ENCODE results near the gene FGD2. TPM values are rescaled to one million over a fixed set of nuclear protein-coding genes. Genes with fewer than 3 reads are reported as not detected.

FGD2 gene
- polyA plus RNA-seq, 1 donor from 2014 or later = not detected

DNA sequence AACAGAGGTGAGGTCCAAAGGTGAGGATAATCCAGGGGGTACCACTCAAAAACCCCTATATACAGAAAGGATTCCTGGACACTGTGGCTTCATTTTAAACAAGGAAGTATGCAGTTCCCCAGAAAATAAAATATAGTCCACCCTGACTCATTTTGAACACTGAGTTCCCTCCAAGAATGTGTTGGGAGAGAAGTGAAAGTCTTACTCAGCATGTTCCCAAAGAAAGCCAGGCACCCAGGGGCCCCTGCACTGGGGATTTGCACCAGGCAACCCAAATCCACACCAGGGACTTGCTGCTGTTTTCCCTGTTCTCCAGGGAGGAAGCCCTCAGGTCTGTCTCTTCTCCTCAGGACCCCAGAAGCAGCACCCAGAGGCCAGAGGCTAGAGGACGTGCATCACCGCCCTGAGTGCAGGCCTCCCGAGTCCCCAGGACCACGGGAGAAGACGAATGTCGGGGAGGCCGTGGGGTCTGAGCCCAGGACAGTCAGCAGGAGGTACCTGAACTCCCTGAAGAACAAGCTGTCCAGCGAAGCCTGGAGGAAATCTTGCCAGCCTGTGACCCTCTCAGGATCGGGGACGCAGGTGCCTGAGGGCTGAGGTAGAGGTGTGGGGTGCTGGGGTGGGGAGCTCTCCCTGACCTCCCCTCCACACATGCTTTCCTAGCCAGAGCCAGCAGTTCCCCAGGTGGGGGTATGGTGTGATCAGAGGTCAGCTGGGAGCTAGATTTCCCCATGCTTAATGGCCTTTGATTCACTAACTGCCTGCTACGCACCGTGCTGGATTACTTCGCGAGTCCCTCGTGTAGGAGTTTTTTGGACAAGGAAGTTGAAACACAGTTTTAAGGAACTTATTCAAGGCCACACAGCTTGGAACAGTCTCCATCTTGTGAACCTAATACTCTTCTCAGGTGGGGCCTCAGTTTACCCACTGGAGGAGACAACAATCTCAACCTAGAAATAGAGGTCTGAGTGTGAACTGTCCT, 3.3 kb downstream of the FGD2 start:
- Histone ChIP-seq H3K4me3 (ENCODE audit: low read length) (no peak overlapping the region), H3K27ac (ENCODE audit: low read length) (no peak overlapping the region), H3K79me2 (replicated peaks; ENCODE audit: insufficient read depth, low read length) (no peaks in the 10 kb centered on the region), H3K9ac (ENCODE audit: low read length) (no peak overlapping the region), H3K36me3 (ENCODE audit: insufficient read depth, low read length) (no peaks in the 10 kb centered on the region), H3F3A (ENCODE audit: insufficient read depth, low read length, poor library complexity, severe bottlenecking) (no peaks in the 10 kb centered on the region), H3K27me3 (ENCODE audit: insufficient read depth, low read depth, low read length) (no peaks in the 10 kb centered on the region), H3K9me2 (ENCODE audit: insufficient read depth, low read length) (no peaks in the 10 kb centered on the region), H3K9me3 (ENCODE audit: low read length) (no peaks in the 10 kb centered on the region), H2AFZ (ENCODE audit: low read depth, low read length) (no peak overlapping the region), H3K4me2 (ENCODE audit: low read length) (no peak overlapping the region), H4K20me1 (ENCODE audit: insufficient read depth) (no peaks in the 10 kb centered on the region)
- TF ChIP-seq MXI1 (conservative IDR thresholded peaks at IDR 0.05; ENCODE audit: poor library complexity, severe bottlenecking) (no peak), CTCF (IDR thresholded peaks at IDR 0.05; ENCODE audit: poor library complexity, severe bottlenecking) (no peak)
- TF ChIP-seq, protein P1, sequence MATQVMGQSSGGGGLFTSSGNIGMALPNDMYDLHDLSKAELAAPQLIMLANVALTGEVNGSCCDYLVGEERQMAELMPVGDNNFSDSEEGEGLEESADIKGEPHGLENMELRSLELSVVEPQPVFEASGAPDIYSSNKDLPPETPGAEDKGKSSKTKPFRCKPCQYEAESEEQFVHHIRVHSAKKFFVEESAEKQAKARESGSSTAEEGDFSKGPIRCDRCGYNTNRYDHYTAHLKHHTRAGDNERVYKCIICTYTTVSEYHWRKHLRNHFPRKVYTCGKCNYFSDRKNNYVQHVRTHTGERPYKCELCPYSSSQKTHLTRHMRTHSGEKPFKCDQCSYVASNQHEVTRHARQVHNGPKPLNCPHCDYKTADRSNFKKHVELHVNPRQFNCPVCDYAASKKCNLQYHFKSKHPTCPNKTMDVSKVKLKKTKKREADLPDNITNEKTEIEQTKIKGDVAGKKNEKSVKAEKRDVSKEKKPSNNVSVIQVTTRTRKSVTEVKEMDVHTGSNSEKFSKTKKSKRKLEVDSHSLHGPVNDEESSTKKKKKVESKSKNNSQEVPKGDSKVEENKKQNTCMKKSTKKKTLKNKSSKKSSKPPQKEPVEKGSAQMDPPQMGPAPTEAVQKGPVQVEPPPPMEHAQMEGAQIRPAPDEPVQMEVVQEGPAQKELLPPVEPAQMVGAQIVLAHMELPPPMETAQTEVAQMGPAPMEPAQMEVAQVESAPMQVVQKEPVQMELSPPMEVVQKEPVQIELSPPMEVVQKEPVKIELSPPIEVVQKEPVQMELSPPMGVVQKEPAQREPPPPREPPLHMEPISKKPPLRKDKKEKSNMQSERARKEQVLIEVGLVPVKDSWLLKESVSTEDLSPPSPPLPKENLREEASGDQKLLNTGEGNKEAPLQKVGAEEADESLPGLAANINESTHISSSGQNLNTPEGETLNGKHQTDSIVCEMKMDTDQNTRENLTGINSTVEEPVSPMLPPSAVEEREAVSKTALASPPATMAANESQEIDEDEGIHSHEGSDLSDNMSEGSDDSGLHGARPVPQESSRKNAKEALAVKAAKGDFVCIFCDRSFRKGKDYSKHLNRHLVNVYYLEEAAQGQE (IDR thresholded peaks at IDR 0.05; ENCODE audit: borderline replicate concordance) = no peak

DNA sequence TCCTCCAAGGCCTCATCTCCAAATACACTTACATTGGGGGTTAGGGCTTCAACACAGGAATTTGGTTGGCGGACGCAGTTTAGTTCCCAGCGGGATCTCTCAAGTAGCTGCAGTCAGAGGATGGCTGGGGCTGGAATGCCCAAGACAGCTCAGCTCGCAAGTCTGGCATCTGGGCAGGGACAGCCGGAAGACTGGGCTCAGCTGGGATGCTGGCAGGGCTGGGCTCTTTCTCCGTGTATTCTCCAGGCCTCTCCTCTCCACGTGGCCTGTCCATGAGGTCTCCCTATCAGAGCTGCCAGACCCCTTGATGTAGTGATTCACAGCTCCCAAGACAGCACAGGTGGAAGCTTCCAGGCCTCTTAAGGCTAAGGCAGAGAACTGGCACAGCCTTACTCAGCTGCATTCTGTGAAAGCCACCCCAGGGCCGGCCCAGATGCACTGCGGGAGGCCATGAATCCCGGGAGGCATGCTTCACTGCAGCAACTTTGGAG, 5.0 kb downstream of the FGD2 start:
- Histone ChIP-seq H3K4me3 (ENCODE audit: low read length) (no peak overlapping the region), H2AFZ (ENCODE audit: low read depth, low read length) (no peak overlapping the region), H3K36me3 (ENCODE audit: insufficient read depth, low read length) (no peaks in the 10 kb centered on the region), H3K9ac (ENCODE audit: low read length) (no peak overlapping the region), H4K20me1 (ENCODE audit: insufficient read depth) (no peaks in the 10 kb centered on the region), H3F3A (ENCODE audit: insufficient read depth, low read length, poor library complexity, severe bottlenecking) (no peaks in the 10 kb centered on the region), H3K9me3 (ENCODE audit: low read length) (no peaks in the 10 kb centered on the region), H3K9me2 (ENCODE audit: insufficient read depth, low read length) (no peaks in the 10 kb centered on the region), H3K79me2 (replicated peaks; ENCODE audit: insufficient read depth, low read length) (no peaks in the 10 kb centered on the region), H3K4me2 (ENCODE audit: low read length) (no peak overlapping the region), H3K27me3 (ENCODE audit: insufficient read depth, low read depth, low read length) (no peaks in the 10 kb centered on the region), H3K27ac (ENCODE audit: low read length) (no peak overlapping the region)
- TF ChIP-seq TAF1 (IDR thresholded peaks at IDR 0.05; ENCODE audit: low read depth) (no peak), POLR2AphosphoS5 (IDR thresholded peaks at IDR 0.05) (no peak), RAD21 (conservative IDR thresholded peaks at IDR 0.05) (no peak), SMC3 (conservative IDR thresholded peaks at IDR 0.05; ENCODE audit: poor library complexity) (no peak), EP300 (conservative IDR thresholded peaks at IDR 0.05; ENCODE audit: poor library complexity, severe bottlenecking) (no peak), CTCF (IDR thresholded peaks at IDR 0.05; ENCODE audit: poor library complexity, severe bottlenecking) (no peak), MXI1 (conservative IDR thresholded peaks at IDR 0.05; ENCODE audit: poor library complexity, severe bottlenecking) (no peak), EZH2 (IDR thresholded peaks at IDR 0.05; ENCODE audit: borderline replicate concordance, insufficient read depth, low read length, poor library complexity, severe bottlenecking) (no peak)
- TF ChIP-seq, protein P1 (IDR thresholded peaks at IDR 0.05; ENCODE audit: borderline replicate concordance) = no peak

Measured in neural cell (in vitro differentiated cells).